ENCODE results near the gene TMEM229A.
"Not testable (repeated sequence)": the region's sequence is repeated elsewhere in the genome, so short reads cannot be mapped to it uniquely, and the experiment has no call there.

Gene TMEM229A

DNA sequence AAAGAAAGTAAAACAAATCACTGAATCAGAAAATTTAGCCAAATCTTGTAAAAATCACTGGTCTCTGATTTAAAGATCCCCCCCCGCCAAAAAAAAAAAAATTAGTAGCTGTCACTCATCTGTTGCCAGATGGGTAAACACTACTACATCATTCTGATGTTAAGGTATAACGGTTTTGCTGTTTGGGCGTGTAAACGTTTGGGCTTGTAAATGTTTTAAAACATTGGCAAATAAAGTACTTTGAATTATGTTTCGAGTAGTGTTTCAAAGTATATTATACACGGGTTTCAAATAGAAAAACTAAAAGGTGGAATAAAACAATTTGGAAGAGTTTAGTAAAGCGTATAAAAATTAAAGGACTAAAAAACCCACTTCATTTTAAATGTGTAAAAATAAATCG, 1.5 kb downstream of the TMEM229A start:
- no peak for DNase-seq

DNA sequence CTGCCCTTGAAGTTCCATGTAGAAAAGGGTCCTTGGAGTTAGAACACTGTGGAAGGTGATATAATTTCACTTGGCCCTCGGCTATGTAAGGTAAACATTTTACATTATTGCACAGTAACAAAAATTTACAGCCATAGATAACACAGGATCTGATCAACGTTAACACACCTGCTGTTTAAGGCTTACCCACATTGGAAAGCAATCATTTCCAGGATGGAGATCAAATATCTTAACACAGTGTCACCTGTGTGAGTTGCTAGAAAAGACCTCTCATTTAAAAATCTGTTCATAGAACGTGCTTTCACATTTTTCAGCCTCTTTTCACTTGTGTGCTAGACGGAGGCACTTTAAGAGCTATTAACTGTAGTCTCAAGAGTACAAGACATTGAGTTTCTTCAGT, 1.9 kb downstream of the TMEM229A start:
- DNase-seq = no peak

GRCh38 chr7:124029396-124030188, 3.3 kb downstream of the TMEM229A start:
- DNase-seq = no peak

DNA sequence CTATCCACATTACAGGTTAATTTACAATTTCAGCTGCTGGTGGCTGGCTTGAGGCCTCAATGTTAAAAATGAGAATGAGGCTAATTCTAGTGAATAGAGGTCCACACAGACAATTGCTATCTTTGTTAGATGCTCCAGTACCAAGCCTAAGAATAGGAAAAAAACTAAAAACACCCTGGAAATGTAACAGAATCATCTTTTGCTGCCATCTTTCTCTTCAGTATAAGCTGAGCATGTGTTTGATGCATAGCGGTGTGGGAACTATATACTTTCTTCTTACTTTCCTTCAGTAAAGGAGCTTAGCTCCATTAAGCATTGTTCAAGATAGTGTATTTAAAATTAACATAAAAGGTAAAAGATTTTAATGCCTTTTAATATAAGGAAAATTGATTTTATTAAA, 5.6 kb downstream of the TMEM229A start:
- no peak for DNase-seq

DNA sequence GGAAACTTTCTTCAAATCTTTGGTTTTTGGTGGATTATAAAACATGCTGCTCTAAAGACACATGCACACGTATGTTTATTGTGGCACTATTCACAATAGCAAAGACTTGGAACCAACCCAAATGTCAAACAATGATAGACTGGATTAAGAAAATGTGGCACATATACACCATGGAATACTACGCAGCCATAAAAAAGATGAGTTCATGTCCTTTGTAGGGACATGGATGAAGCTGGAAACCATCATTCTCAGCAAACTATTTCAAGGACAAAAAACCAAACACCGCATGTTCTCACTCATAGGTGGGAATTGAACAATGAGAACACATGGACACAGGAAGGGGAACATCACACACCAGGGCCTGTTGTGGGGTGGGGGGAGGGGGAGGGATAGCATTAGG, 8.5 kb downstream of the TMEM229A start:
- DNase-seq = not testable (repeated sequence)

DNA sequence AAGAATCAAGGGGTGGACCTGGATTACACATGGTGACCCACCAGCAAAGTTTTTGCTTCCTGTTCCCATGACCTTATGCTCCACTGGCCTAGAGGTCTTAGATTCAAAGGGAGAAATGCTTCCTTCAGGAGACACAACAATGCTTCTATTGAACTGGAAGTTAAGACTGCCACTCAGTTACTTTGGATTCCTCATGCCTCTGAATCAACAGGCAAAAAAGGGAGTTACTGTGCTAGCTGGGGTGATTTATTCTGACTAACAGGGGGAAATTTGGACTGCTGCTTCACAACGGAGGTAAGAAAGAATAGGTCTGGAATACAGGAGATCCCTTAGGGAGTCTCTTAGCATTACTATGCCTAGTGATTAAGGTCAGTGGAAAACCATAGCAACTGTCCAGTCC, 10.3 kb downstream of the TMEM229A start:
- DNase-seq = no peak

GRCh38 chr7:124020060-124020459, 12.8 kb downstream of the TMEM229A start:
- no peak for DNase-seq

DNA sequence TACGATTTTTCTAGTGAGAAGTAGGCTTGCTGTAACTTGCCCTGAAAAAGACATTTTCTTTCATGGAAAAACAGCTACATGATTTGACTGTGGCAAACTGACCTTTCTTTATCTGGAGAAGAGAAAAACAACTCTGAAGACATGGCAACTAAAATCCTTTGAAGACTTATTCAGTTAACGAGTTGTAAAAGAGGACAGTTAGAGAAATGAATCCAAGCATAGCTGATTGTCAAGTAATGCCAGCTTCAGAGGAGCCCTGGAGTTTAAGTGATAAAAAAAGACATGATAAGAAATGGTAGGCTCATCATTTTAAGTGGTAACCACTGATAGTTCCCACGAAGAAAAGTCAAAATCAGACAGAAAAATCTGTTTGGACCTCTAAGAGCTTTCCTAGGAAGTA, 19.6 kb downstream of the TMEM229A start:
- no peak for DNase-seq

GRCh38 chr7:124012864-124013263, 20.0 kb downstream of the TMEM229A start:
- DNase-seq = no peak

- DNase-seq = no peak
Measured at GRCh38 chr7:124009321-124009720, 23.5 kb downstream of the TMEM229A start.

- DNase-seq = not testable (repeated sequence)
Measured at GRCh38 chr7:124008296-124008695, 24.6 kb downstream of the TMEM229A start.

- no peak for DNase-seq
Measured at GRCh38 chr7:123999703-124000102, 33.2 kb downstream of the TMEM229A start.

- DNase-seq = no peak
Measured at GRCh38 chr7:123998921-123999320, 33.9 kb downstream of the TMEM229A start.

- no peak for DNase-seq
Measured at GRCh38 chr7:123996327-123996625, 36.6 kb downstream of the TMEM229A start.

DNA sequence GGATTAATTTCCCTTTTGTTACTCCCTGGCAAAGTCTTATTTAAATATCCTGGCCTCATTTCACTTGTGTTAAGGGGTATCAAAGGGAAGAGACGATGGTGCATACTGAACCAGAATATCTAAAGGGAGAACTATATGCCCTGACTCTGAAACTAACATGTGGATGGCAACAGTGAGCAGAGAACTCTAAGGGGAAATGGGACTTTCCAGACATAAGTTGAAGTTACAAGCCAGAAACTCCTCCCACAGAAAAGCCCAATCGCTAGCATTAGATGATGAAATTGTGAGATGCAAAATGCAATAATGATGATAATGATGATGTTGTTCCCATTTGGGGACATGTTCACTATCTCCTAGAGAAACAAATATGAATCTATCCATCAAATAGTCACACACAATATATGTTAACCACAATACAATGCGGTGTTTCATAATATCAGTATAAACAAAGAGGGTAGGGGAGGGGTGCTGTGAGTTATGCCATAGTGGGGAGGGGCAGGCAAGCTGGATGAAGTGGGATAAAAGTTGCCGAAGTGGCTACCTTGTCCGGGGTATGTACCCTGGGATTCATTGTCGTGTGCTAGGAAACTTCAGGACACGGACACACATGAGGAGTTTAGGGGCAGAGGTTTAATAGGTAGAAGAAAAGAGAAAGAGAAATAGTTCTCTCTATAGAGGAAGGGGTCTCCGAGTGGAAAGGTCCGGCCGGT, 37.1 kb downstream of the TMEM229A start:
- no peak for DNase-seq

GRCh38 chr7:123994449-123994848, 38.4 kb downstream of the TMEM229A start:
- no peak for DNase-seq

DNA sequence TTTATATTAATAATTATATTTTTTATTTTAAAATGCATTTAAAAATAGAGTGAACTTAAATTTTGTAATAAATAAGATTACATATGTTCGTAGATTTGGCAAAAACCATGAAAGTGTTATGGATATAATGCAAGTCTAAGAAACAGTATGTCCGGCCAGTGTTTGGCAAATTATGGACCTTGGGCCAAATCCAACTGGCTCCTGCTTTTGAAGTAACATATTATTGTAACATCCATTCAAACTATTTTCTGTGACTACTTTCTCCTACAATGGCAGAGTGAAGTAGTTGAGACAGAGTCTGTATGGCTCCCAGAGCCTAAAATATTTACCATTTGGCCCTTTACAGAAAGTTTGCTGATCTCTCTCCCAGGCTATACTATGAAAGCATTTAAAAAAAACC, 38.9 kb downstream of the TMEM229A start:
- no peak for DNase-seq

GRCh38 chr7:123992913-123993518, 39.9 kb downstream of the TMEM229A start:
- no peak for DNase-seq

- DNase-seq = no peak
Measured at GRCh38 chr7:123987445-123987844, 45.4 kb downstream of the TMEM229A start.
